Adipose tissue (tissue), 3 donors: ENCODE measurements around the gene GPR139. TPM values are rescaled to one million over a fixed set of nuclear protein-coding genes. Genes with fewer than 3 reads are reported as not detected.

Experiments
- H3K27ac ChIP-seq: one replicate; pipeline ENCODE4 v1.5.1; 2013; ENCODE audit warnings: low read depth, low read length
- WGBS, 3 donors: extraction: QIAGEN DNeasy Blood & Tissue Kit; methylation state at CpG; one replicate each; pipeline ENCODE4 v1.1.7; 2013; 5-methylcytosine and 5-hydroxymethylcytosine counted together
- polyA plus RNA-seq, 3 donors: library from polyadenylated mRNA; stranded (reverse); fragments of 200-250 nt; gene quantifications; one replicate each; pipeline ENCODE4 v1.2.3, GENCODE V29; 2013
- donor health status: healthy with polysubstance abuse.
- donor health status: Bipolar disorder and iron deficiency.
- donor health status: healthy.

GPR139 gene
- polyA plus RNA-seq, 3 donors, result not detected

- H3K27ac ChIP-seq, result no peak overlapping the region
- WGBS, 3 donors, result 39 to 67% (median 50%) methylated on average over 2 of the region's 2 CpGs
These were observed 8.8 kb downstream of the GPR139 start for GRCh38 chr16:20064931-20065330.

DNA sequence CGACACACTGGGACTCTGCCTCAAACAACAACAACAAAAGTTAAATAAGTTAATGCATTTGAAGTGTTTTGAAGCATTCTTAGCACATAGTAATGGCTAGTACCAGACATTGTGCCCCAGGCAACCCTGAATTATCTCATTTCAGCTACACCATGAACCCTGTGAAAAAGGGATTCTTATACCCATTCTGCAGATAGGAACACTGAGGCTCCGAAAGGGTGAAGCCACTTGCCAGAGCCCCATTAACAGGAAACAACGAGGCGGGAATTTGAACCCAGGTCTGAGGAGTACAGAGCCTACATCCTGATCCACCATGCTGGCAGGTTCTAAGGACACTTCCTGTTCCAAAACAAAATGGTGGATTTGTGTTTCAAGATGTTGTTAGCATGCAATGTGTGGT, 9.2 kb downstream of the GPR139 start:
- no peak overlapping the region for H3K27ac ChIP-seq
- WGBS, 3 donors, result 78 to 89% (median 88%) methylated on average over 4 of the region's 4 CpGs

GRCh38 chr16:20061132-20061531, 12.6 kb downstream of the GPR139 start:
- WGBS, 3 donors, result 61 to 87% (median 78%) methylated on average over 3 of the region's 3 CpGs
- no peak overlapping the region for H3K27ac ChIP-seq

GRCh38 chr16:20056436-20056835, 17.3 kb downstream of the GPR139 start:
- 75 to 85% (median 77%) methylated on average over 3 of the region's 3 CpGs for WGBS, 3 donors
- H3K27ac ChIP-seq, result no peak overlapping the region

DNA sequence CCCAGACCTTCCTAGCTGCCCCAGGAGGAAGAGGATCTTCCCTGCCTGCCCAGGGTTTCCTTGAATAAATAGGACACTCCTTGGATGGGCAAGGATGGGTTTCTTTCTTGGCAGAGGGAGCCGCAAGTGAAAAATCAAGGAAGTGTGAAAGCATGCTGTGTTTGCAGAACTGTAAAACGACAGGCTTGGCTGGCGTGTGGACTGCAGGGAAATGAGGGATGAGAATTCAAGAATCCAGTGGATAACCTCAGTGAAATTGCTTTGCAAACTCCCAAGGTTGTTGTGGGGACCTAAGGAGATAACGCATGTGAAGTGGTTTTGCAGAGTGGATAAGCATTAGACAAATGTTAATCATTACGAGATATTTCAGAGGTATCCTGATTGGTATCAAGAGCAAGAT, 20.4 kb downstream of the GPR139 start:
- WGBS, 3 donors, result 31 to 47% (median 43%) methylated on average over 5 of the region's 5 CpGs
- H3K27ac ChIP-seq, result no peak overlapping the region

GRCh38 chr16:20051611-20052010, 22.1 kb downstream of the GPR139 start:
- H3K27ac ChIP-seq, result no peak overlapping the region
- WGBS, 3 donors, result 88 to 89% (median 89%) methylated on average over 9 of the region's 9 CpGs

- no peak overlapping the region for H3K27ac ChIP-seq
- WGBS, 3 donors, result 70 to 76% (median 72%) methylated on average over 7 of the region's 7 CpGs
These were observed 22.5 kb downstream of the GPR139 start for GRCh38 chr16:20051147-20051546.

DNA sequence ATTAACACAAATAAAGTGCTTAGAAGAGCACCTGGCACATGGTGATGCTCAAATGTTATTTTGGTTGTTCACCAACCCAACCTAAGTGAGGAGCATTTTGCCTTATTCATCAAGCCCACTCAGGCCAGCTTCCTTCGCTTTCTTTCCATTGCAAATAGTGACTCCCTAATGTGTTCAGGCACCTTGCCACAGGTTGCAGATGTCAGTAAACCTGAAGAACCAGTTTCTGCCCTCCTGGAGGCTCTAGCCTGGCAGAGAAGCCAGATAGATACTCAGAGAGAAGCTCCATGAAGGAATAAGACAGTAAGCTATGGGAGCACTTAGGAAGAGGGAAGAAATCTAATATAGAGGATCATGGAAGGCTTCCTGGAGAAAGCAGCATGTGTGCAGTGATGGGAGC, 23.9 kb downstream of the GPR139 start:
- H3K27ac ChIP-seq, result no peak overlapping the region
- 24 to 50% (median 45%) methylated on average over 1 of the region's 1 CpG for WGBS, 3 donors

DNA sequence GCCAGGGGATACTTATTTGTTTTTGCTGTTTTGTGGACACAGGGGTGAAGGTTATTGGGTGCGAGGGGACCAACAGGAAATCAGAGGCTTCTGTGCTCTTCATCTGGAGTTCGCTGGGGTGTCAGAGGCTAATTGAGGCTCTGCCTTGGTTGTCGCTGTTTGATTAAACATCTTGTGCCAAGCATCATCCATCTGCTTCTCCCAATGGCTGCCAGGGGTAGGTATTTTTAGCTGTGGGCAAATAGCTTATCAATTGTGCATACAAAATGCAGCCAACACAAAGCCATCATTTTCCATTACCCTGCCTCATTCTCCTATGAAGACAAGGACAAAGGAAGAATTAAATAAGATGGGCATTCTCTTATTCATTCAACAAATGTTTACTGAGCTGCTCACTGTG, 27.8 kb downstream of the GPR139 start:
- WGBS, 3 donors, result 58 to 83% (median 72%) methylated on average over 3 of the region's 3 CpGs
- no peak overlapping the region for H3K27ac ChIP-seq

DNA sequence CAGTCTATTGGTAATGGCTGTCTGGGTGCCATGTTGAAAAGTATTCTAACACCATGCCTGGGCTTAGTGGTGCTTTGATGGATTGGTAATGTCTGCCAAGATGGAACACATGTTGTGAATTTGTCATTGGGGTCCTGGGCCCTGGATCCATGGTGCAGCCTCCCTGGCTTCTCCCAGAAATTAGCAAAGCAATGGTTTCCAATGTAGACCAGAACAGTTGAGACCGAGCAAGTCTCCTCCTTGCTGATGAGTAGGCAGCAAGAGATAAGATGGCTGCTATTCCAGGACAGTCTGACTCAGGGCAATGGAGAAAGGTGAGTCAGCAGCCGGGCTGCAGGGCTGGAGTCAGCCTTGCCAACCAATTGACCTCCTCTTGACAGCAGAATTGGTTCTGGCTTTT, 30.8 kb downstream of the GPR139 start:
- WGBS, 3 donors, result 58 to 87% (median 81%) methylated on average over 2 of the region's 2 CpGs
- H3K27ac ChIP-seq, result no peak overlapping the region

DNA sequence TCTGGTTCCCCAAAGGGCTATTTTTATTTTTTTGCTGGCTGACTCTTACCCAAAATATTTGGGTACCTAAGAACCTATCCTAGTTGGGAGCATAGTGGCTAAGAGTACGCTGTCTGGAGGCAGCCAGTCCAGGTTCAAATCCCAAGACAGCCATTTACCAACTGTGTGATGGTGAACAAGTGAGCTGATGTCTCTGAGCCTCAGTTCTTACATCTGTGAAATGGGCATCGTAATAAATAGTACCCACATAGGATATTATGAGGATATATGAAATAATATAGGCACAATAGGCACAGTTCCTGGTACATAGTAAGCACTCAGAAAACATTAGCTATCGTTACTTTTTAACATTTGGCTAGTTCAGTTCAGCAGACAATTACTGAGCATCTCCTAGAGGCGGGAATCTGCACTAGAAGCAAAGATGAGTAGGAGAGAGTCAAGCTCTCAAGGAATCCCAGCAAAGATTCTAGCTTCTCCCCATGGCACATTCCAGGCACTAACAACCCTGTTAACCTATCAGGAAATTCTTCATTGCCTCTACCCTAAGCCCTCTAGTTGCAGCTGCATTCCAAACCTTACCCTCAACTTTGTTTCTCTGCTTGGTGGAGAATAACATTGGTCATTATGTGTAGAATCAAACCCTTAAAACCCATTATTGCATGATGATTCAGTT, 31.6 kb downstream of the GPR139 start:
- no peak overlapping the region for H3K27ac ChIP-seq
- WGBS, 3 donors, result 71 to 83% (median 77%) methylated on average over 4 of the region's 4 CpGs

DNA sequence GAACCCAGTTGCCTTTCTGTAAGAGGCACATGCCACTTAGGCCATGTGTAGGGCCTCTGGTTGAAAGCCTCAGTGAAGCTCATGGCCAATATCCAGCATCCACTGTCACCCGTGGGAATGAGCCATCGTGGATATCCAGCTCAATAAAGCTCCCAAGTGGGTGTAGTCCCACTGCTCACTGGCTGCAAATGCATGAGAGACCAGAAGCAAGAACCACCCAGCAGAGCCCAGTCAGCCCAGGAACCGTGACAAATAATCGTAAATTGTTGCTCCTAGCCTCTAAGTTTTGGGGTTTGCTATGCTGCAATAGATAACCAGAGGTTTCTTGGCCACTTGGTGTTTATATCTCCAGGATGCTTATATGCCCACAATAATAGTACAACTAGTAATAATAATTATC, 33.7 kb downstream of the GPR139 start:
- 66 to 74% (median 67%) methylated on average over 4 of the region's 4 CpGs for WGBS, 3 donors
- no peak overlapping the region for H3K27ac ChIP-seq

DNA sequence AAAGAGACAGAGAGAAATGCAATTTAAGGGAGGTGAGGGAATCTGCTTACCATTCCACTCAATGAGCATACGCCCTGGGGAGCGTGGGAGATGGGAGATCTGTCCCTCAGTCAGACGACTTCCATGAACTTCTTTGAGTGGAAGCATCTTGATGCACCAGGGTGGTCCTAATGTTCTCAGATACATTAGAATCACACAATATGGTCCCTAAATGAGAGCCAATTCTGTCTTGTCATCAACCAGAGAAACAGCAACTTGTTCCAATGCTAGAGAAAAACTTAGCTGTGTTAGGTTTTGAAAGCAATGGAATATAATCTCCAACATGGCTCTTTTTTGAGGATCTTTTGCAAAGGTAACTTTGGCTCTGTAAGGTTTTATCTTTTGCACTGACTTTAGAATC, 44.1 kb downstream of the GPR139 start:
- 78 to 85% (median 78%) methylated on average over 3 of the region's 3 CpGs for WGBS, 3 donors
- H3K27ac ChIP-seq, result no peak overlapping the region

GRCh38 chr16:20026361-20027072, 47.2 kb downstream of the GPR139 start:
- H3K27ac ChIP-seq, result no peak overlapping the region
- whole genome bisulfite sequencing, 3 donors, result 38 to 51% (median 40%) methylated on average over 2 of the region's 2 CpGs

DNA sequence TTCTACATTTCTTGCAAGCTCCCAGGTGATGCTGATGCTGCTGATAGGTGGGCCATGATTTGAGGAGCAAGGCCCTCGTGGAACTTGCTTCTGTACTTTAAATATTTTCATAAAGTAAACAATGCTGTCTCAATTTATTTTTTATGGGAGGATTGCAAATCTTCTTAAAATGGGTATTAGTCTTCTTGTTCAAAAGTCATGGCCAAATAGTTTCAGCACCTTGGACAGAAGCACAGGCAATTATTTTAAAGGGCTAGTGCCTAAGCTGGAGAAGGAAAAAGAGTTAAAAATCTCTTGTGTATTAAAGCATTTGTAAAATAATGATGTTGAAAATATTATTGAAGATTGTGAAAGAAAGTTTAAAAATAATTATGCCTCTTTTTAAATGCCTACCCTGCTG, 50.5 kb downstream of the GPR139 start:
- H3K27ac ChIP-seq, result no peak overlapping the region
- 3 to 6% (median 3%) methylated on average over 1 of the region's 1 CpG for WGBS, 3 donors

- no peak overlapping the region for H3K27ac ChIP-seq
- WGBS, 3 donors, result 68 to 92% (median 80%) methylated on average over 2 of the region's 2 CpGs
These were observed 52.7 kb downstream of the GPR139 start for GRCh38 chr16:20020976-20021375.

DNA sequence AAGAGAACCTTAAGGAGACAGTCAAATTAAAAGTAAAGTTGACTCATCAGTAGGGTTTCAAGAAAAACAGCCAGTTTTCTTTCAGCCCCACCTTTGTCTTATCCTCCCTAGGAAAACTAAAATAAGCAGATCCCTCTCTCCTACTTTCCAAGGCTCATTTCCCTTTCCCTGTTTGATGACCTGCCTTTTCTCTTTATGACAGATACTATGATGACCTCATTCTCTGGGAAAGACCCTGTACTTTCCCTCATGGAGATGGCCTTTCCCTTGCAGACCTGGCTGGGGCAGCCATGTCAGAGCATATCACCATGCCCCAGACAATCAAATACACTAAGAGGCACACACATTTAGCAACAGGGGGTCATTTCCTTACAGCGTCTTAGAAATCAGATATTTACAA, 53.6 kb downstream of the GPR139 start:
- no peak overlapping the region for H3K27ac ChIP-seq
- 42 to 55% (median 55%) methylated on average over 1 of the region's 1 CpG for WGBS, 3 donors

DNA sequence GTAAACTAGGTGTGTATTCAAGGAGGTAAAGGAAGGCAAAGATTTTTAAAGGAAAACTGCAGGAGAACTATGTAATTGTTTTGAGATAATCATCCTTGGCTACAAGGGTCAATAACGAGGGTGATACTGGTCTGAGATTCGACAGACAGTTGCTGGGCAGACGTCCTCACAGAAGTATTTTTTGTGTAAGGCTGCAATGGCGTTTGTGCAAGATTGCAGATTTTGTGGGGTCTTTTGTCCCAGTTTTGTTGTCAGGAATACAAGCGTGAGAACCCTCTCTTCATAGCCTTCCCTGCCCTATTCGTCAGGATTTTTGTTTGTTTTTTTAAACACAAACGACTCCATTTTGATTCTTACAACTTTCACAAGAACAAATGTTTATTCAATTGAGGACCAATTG, 57.5 kb downstream of the GPR139 start:
- H3K27ac ChIP-seq, result no peak overlapping the region
- 29 to 50% (median 46%) methylated on average over 7 of the region's 7 CpGs for WGBS, 3 donors

DNA sequence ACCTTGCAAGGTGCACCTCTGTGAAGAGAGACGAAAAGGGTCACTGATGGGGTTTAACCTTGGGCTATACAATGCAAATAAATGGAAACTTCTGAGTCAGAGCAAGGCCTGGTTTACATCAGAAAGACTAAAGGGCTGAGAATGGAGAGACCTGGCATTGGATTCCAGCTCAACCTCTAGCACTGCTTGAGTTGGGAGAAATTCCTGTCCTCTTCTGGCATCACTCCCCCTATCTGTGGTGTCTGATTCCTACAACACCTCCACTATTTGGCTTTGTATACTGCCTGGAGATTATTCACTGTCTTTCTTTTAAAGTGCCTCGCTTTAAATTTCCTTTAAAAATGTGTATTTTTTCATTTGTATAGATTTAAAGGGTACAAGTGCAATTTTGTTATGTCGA, 68.8 kb downstream of the GPR139 start:
- WGBS, 3 donors, result 42 to 56% (median 51%) methylated on average over 3 of the region's 3 CpGs
- no peak overlapping the region for H3K27ac ChIP-seq

DNA sequence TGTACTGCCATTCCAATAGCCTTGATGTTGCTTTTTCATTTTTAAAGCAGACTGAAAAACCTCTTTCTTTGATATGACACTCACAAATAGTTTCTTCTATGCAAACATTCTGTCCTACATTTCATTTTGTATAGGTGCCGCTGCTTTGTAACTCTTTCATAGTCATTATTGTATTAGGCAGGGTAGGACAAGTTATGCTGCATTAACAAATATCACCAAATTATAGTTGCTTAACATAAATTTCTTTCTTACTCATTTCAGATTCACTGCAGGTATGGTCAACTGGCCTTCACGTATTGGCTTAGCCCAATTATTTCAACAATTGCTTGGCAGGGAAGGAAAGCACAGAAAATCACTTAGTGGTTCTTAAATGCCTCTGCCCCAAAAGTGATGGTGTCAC, 70.8 kb downstream of the GPR139 start:
- 89 to 94% (median 93%) methylated on average over 2 of the region's 2 CpGs for WGBS, 3 donors
- H3K27ac ChIP-seq, result no peak overlapping the region
